Measurements from ENCODE around the gene RESP18.
"Not testable (repeated sequence)": the region's sequence is repeated elsewhere in the genome, so short reads cannot be mapped to it uniquely, and the experiment has no call there.

RESP18 gene

GRCh38 chr2:219325136-219325535 is 7.4 kb downstream of the RESP18 start:
- DNase-seq = no peak

- DNase-seq = no peak
Measured at GRCh38 chr2:219323434-219323833, 9.1 kb downstream of the RESP18 start.

- no peak for DNase-seq
Measured at GRCh38 chr2:219314804-219315468, 17.6 kb downstream of the RESP18 start.

GRCh38 chr2:219312683-219313263 is 19.8 kb downstream of the RESP18 start:
- not testable (repeated sequence) for DNase-seq

- no peak for DNase-seq
Measured at GRCh38 chr2:219309278-219309677, 23.3 kb downstream of the RESP18 start, which contains the start of gene PTPRN. Gene PTPRN, minus strand, starts transcription at chr2:219309401. Its CDS starts 69 bp downstream, at chr2:219309332.

- DNase-seq = peak; percentile 75 to 79
Measured at GRCh38 chr2:219308142-219309101, 24.1 kb downstream of the RESP18 start.

- DNase-seq = no peak
Measured at GRCh38 chr2:219306047-219306446, 26.5 kb downstream of the RESP18 start.

GRCh38 chr2:219304223-219304622 is 28.3 kb downstream of the RESP18 start:
- no peak for DNase-seq

- DNase-seq = no peak
Measured at GRCh38 chr2:219302412-219302968, 30.1 kb downstream of the RESP18 start.

- DNase-seq = no peak
Measured at GRCh38 chr2:219300022-219300421, 32.5 kb downstream of the RESP18 start.

- no peak for DNase-seq
Measured at GRCh38 chr2:219299372-219299760, 33.2 kb downstream of the RESP18 start.

- peak; percentile 97 for DNase-seq
Measured at GRCh38 chr2:219298759-219299371, 33.7 kb downstream of the RESP18 start.

- no peak for DNase-seq
Measured at GRCh38 chr2:219297766-219298456, 34.6 kb downstream of the RESP18 start.

- DNase-seq = no peak
Measured at GRCh38 chr2:219296631-219297391, 35.7 kb downstream of the RESP18 start.

GRCh38 chr2:219296142-219296541 is 36.4 kb downstream of the RESP18 start:
- DNase-seq = no peak

- DNase-seq = peak; percentile 90 to 91
Measured at GRCh38 chr2:219294356-219295351, 37.9 kb downstream of the RESP18 start.

GRCh38 chr2:219293736-219294231 is 38.8 kb downstream of the RESP18 start:
- no peak for DNase-seq

GRCh38 chr2:219292616-219293015 is 39.9 kb downstream of the RESP18 start:
- DNase-seq = no peak

GRCh38 chr2:219291910-219292490 is 40.5 kb downstream of the RESP18 start:
- no peak for DNase-seq
